Measurements from ENCODE around the gene AMOT.

Gene AMOT

DNA sequence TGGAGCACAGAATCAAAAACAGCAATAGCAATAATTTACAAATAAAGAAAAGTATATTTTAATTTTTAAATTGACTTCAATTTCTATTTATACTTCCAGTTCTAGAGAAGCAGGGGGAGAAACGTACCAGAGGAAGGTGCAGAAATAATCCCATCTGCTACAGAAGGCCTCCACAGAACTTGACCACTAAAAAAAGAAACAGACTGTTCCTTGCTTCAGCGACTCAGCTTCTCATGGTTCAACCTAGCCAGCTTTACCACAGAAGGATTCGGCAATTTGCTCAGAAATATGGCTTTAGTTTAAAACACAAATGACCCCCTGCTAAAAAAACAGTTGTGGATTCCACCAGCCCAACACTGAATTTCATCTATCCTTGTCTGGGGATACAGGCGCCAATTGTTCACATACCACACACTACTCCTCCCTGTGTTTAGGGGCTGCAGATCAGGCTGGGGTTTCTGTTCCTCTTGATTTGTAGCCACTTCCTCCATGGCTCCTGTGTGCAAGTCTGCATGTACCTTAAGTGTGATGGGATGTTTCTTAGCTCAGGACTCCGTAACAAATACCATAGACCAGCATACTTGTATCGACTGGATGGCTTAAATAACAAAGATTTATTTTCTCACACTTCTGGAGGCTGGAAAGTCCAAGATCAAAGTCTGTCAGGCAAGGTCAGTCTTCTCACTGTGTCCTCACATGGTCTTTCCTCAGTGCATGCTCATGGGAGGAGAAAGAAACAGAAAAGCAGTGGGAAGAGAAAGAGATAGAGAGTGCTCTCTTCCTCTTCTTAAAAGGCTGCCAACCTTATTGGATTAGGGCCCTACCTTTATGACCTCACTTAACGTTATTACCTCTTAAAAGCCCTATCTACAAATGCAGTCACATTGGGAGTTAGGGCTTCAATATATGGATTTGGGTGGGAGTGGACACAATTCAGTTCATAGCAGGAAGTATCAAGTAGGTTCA, 79.1 kb downstream of the AMOT start:
- POLR2A ChIA-PET (ENCODE audit: low non-redundant PET) = no interaction called here
- CTCF ChIA-PET = no interaction called here
- TF ChIP-seq, protein P1, sequence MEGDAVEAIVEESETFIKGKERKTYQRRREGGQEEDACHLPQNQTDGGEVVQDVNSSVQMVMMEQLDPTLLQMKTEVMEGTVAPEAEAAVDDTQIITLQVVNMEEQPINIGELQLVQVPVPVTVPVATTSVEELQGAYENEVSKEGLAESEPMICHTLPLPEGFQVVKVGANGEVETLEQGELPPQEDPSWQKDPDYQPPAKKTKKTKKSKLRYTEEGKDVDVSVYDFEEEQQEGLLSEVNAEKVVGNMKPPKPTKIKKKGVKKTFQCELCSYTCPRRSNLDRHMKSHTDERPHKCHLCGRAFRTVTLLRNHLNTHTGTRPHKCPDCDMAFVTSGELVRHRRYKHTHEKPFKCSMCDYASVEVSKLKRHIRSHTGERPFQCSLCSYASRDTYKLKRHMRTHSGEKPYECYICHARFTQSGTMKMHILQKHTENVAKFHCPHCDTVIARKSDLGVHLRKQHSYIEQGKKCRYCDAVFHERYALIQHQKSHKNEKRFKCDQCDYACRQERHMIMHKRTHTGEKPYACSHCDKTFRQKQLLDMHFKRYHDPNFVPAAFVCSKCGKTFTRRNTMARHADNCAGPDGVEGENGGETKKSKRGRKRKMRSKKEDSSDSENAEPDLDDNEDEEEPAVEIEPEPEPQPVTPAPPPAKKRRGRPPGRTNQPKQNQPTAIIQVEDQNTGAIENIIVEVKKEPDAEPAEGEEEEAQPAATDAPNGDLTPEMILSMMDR (conservative IDR thresholded peaks at IDR 0.05; ENCODE audit: low read depth) = no peak
- no peak for DNase-seq (ENCODE audit: low spot score)
- H3K27ac ChIP-seq = no peak overlapping the region

- POLR2A ChIA-PET (ENCODE audit: low non-redundant PET) = no interaction called here
- CTCF ChIA-PET = no interaction called here
- DNase-seq (ENCODE audit: low spot score) = no peak
These were observed 79.9 kb downstream of the AMOT start for GRCh38 chrX:112760697-112761096.

GRCh38 chrX:112759966-112760365, 80.7 kb downstream of the AMOT start:
- H3K27ac ChIP-seq = no peak overlapping the region
- no peak for DNase-seq (ENCODE audit: low spot score)
- CTCF ChIA-PET = no interaction called here
- POLR2A ChIA-PET (ENCODE audit: low non-redundant PET) = no interaction called here
- TF ChIP-seq, protein P1 (conservative IDR thresholded peaks at IDR 0.05; ENCODE audit: low read depth) = no peak

More at GRCh38 chrX:112760697-112761096, 79.9 kb downstream of the AMOT start:
- TF ChIP-seq, protein P1 (conservative IDR thresholded peaks at IDR 0.05; ENCODE audit: low read depth) = no peak
- H3K27ac ChIP-seq = no peak overlapping the region

- H3K27ac ChIP-seq = no peak overlapping the region
- TF ChIP-seq, protein P1 (conservative IDR thresholded peaks at IDR 0.05; ENCODE audit: low read depth) = no peak
- POLR2A ChIA-PET (ENCODE audit: low non-redundant PET) = no interaction called here
- DNase-seq (ENCODE audit: low spot score) = no peak
- CTCF ChIA-PET = no interaction called here
These were observed 81.1 kb downstream of the AMOT start for GRCh38 chrX:112759512-112759911.

DNA sequence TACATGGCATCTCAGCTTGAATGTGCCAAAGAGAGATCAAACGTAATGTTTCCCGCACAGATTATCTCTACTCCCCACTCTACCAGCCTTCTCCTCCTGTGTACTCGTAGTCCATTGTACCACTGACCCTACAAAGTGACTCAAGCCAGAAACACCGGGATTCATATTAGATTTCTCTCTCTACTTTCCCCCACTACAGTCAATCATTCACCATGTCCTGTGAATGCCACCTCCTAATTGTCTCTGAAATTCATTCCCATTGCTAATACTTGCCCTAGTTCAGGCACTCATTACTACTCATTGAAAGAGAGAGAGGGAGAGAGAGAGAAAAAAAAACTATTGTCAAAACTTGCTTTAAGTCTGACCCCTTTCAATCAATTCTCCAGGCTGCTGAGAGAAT, 82.7 kb downstream of the AMOT start:
- ChIA-PET POLR2A (ENCODE audit: low non-redundant PET) (no interaction called here), CTCF (no interaction called here)
- no peak for DNase-seq (ENCODE audit: low spot score)
- TF ChIP-seq, protein P1 (conservative IDR thresholded peaks at IDR 0.05; ENCODE audit: low read depth) = no peak
- H3K27ac ChIP-seq = no peak overlapping the region

GRCh38 chrX:112753116-112753515, 87.5 kb downstream of the AMOT start:
- no peak for DNase-seq (ENCODE audit: low spot score)
- ChIA-PET CTCF (no interaction called here), POLR2A (ENCODE audit: low non-redundant PET) (no interaction called here)
- H3K27ac ChIP-seq = no peak overlapping the region
- TF ChIP-seq, protein P1 (conservative IDR thresholded peaks at IDR 0.05; ENCODE audit: low read depth) = no peak
